Lung (tissue), 12 donors: ENCODE data around the gene TCFL5. TPM values are rescaled to one million over a fixed set of nuclear protein-coding genes. Genes with fewer than 3 reads are reported as not detected.

Experiments used
- ATAC-seq: fragments of 200-7000 bp; cut with Tn5 transposase; one replicate; pipeline ENCODE4 v1.9.1; 2020; ENCODE audit warnings: moderate number of reproducible peaks; ENCODE audit not compliant: insufficient read depth, low FRiP score
- DNase-seq, 3 donors: peaks; one replicate each; pipeline ENCODE4 v3.0.0-alpha.2; 2013 to 2017
- H3K27ac ChIP-seq, 2 donors: one replicate each; pipeline ENCODE4 v1.5.1; 2013; ENCODE audit warnings: mild to moderate bottlenecking in 2 of 2, moderate library complexity in 2 of 2, control low read depth in 1 of 2, inconsistent platforms in 1 of 2, low read depth in 1 of 2, low read length in 1 of 2
- H3K27me3 ChIP-seq, 3 donors: one replicate each; pipeline ENCODE4 v1.5.1; 2013; ENCODE audit warnings: low read length in 2 of 3; ENCODE audit not compliant: control insufficient read depth in 3 of 3, insufficient read depth in 3 of 3
- H3K36me3 ChIP-seq, 4 donors: one replicate each; pipeline ENCODE4 v1.5.1; 2013; ENCODE audit warnings: low read length in 4 of 4, mild to moderate bottlenecking in 1 of 4, moderate library complexity in 1 of 4; ENCODE audit not compliant: control insufficient read depth in 4 of 4, insufficient read depth in 4 of 4
- H3K4me1 ChIP-seq, 5 donors: one replicate each; pipeline ENCODE4 v1.5.1; 2013; ENCODE audit warnings: low read length in 5 of 5, mild to moderate bottlenecking in 2 of 5, moderate library complexity in 1 of 5; ENCODE audit not compliant: control insufficient read depth in 5 of 5, insufficient read depth in 5 of 5
- H3K4me3 ChIP-seq: one replicate; pipeline ENCODE4 v1.5.1; 2013; ENCODE audit warnings: mild to moderate bottlenecking, control low read depth, moderate library complexity
- H3K9ac ChIP-seq, 2 donors: one replicate each; pipeline ENCODE4 v1.5.1; 2013; ENCODE audit warnings: low read length in 2 of 2, control low read depth in 1 of 2; ENCODE audit not compliant: insufficient read depth in 1 of 2
- H3K9me3 ChIP-seq, 4 donors: one replicate each; pipeline ENCODE4 v1.5.1; 2013; ENCODE audit warnings: low read length in 3 of 4, mild to moderate bottlenecking in 1 of 4, moderate library complexity in 1 of 4; ENCODE audit not compliant: control insufficient read depth in 4 of 4, insufficient read depth in 3 of 4
- CTCF ChIP-seq: IDR thresholded peaks from 2 replicates; pipeline ENCODE4 v1.5.1; 2012; ENCODE audit warnings: mild to moderate bottlenecking; ENCODE audit errors: control extremely low read depth, extremely low read depth
- WGBS, 2 donors: extraction: QIAGEN DNeasy Blood & Tissue Kit; methylation state at CpG; one replicate each; pipeline ENCODE4 v1.1.7; 2013; 5-methylcytosine and 5-hydroxymethylcytosine counted together
- polyA plus RNA-seq, 2 donors: library from polyadenylated mRNA; stranded (reverse); fragments of 200-250 nt; gene quantifications; one replicate each; pipeline ENCODE4 v1.2.1, GENCODE V29; 2013
- total RNA-seq, 2 donors: library from RNA; depleted of rRNA in 1 of 2; stranded (reverse); fragments of >200 nt in 1 of 2; gene quantifications; one replicate each; pipeline ENCODE4 v1.2.1, GENCODE V29; 2014 to 2021
- donor health status: control.
- donor health status: control.
- donor health status: Bipolar disorder and iron deficiency.
- donor health status: healthy.
- donor health status: DM: yes; HTN: yes; CAD: no.

TCFL5 gene
- total and polyA plus RNA-seq, 4 donors, result 3.8 to 8.6 (median 6.1) TPM

DNA sequence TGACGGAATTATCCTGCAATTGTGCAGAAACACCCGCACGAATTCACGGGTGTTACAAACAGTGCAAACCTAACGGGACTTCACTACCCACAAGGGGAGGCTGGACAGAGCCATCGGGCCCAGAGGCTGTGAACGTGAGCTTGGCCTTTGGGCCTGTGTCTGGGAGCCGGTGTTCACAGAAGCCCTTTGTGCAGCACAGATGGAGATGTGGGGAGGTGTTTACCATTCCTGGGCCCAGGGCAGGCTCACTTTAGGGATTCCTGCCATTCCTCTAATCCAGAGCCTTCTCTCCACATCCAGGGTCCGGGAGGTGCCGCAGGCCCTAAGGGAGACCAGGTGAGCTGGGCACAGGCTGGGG lies 29.8 kb downstream of the TCFL5 start:
- Histone ChIP-seq H3K4me1 (peaks cover 0 to 24% (median 7%) of the 10 kb centered on the region in 5 donors), H3K9ac (no peak overlapping the region), H3K27ac (peak overlapping the region in 1 of 2 donors; percentile 10), H3K4me3 (no peak overlapping the region), H3K36me3 (no peaks in the 10 kb centered on the region), H3K9me3 (no peaks in the 10 kb centered on the region), H3K27me3 (no peaks in the 10 kb centered on the region)
- ATAC-seq (no peak), DNase-seq (peak in 1 of 3 donors; percentile 7)
- TF ChIP-seq CTCF, result no peak
- WGBS, 2 donors, result 80 to 85% methylated on average over 10 of the region's 10 CpGs

GRCh38 chr20:62831361-62831788 lies 30.2 kb downstream of the TCFL5 start:
- Histone ChIP-seq H3K9ac (no peak overlapping the region), H3K27ac (no peak overlapping the region), H3K36me3 (no peaks in the 10 kb centered on the region), H3K27me3 (no peaks in the 10 kb centered on the region), H3K4me3 (no peak overlapping the region), H3K9me3 (no peaks in the 10 kb centered on the region), H3K4me1 (peaks cover 0 to 24% (median 7%) of the 10 kb centered on the region in 5 donors)
- peak in 1 of 3 donors; percentile 9 for DNase-seq
- no peak for ATAC-seq
- WGBS, 2 donors, result 75 to 88% methylated on average over 10 of the region's 10 CpGs
- TF ChIP-seq CTCF, result no peak

- H3K9me3 ChIP-seq, result no peaks in the 10 kb centered on the region
- peak in 1 of 3 donors; percentile 11 for DNase-seq
Measured at GRCh38 chr20:62830821-62831220, 30.8 kb downstream of the TCFL5 start.

More at GRCh38 chr20:62830821-62831220, 30.8 kb downstream of the TCFL5 start:
- Histone ChIP-seq H3K4me3 (no peak overlapping the region), H3K36me3 (no peaks in the 10 kb centered on the region), H3K9ac (no peak overlapping the region), H3K27ac (no peak overlapping the region), H3K27me3 (no peaks in the 10 kb centered on the region), H3K4me1 (peaks cover 0 to 24% (median 7%) of the 10 kb centered on the region in 5 donors)
- 78 to 88% methylated on average over 22 of the region's 22 CpGs for WGBS, 2 donors
- TF ChIP-seq CTCF, result no peak
- ATAC-seq, result no peak
